GM18508 (cell line): ENCODE results near the gene COL25A1.
"Not testable (repeated sequence)": the region's sequence is repeated elsewhere in the genome, so short reads cannot be mapped to it uniquely, and the experiment has no call there.

ENCODE experiments used
- ATAC-seq: cut with Tn5 transposase; IDR thresholded peaks from one replicate; pipeline ENCODE4 v1.9.1; 2021; ENCODE audit warnings: moderate number of reproducible peaks; ENCODE audit not compliant: insufficient read depth, unreplicated experiment

COL25A1 gene

DNA sequence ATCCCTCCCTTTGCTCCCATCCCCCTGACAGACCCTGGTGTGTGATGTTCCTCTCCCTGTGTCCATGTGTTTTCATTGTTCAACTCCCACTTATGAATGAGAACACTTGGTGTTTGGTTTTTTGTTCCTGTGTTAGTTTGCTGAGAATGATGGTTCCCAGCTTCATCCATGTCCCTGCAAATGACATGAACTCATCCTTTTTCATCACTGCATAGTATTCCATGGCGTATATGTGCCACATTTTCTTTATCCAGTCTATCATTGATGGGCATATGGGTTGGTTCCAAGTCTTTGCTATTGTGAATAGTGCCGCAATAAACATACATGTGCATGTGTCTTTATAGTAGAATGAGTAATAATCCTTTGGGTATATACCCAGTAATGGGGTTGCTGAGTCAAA, 164.3 kb downstream of the COL25A1 start:
- not testable (repeated sequence) for ATAC-seq

GRCh38 chr4:109134921-109135320, 167.5 kb downstream of the COL25A1 start:
- no peak for ATAC-seq

DNA sequence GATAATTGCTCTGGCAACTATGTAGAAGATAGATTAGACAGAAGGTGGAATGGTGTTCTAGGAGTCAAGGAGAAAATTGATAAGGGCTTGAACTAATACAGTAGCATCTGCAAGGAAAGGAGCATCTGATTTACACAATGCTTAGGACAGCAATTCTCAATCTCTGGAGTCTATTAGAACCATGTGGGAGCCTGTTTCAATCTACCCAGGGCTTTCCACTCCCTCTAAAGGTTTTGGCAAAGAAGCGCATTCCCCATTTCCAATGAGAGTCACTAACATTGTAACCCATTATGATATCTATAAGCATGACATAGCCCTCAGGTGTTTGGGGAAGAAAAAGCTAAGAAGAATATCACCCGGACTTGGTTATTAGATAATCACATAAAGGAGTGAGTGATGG, 168.2 kb downstream of the COL25A1 start:
- no peak for ATAC-seq

GRCh38 chr4:109131559-109131958, 170.9 kb downstream of the COL25A1 start:
- no peak for ATAC-seq

DNA sequence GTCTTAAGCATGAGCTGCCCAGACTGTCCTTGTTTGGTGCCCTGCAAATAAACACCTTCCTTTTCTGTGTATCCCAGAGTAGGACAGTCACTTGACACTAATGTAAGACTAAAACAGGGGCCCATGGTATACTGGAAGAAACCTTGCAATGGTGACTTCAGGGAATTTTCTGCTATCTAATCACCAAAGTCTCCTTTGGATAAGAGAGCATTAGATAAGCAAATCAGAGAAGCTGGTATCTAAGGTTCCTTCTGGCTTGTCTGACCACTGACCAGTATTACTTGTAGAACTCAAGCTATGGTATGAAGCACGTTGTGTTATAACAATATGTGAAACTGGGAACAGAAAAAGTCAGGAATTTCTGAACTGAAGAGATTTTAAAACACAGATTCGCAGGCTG, 173.9 kb downstream of the COL25A1 start:
- no peak for ATAC-seq

- ATAC-seq, result no peak
Observed at GRCh38 chr4:109127866-109128265, 174.6 kb downstream of the COL25A1 start.

DNA sequence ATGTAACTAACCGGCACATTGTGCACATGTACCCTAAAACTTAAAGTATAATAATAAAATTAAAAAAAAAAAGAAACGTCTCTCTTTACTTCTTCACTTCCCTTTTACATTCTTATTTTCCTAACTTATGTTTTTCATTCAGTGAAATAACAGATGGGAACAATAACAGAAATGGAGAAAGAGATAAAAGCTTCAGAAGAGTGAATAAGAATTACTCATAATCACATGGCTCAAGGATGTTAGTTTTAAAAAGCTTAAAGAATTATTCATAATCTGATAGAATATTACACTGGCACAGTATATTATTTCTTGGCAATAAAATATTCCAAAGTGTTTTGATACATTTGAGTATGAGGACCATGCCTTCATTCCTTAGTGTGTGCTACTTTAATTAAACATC, 175.6 kb downstream of the COL25A1 start:
- ATAC-seq, result no peak

GRCh38 chr4:109125084-109125483, 177.4 kb downstream of the COL25A1 start:
- no peak for ATAC-seq

GRCh38 chr4:109123951-109124350, 178.5 kb downstream of the COL25A1 start:
- ATAC-seq, result no peak

DNA sequence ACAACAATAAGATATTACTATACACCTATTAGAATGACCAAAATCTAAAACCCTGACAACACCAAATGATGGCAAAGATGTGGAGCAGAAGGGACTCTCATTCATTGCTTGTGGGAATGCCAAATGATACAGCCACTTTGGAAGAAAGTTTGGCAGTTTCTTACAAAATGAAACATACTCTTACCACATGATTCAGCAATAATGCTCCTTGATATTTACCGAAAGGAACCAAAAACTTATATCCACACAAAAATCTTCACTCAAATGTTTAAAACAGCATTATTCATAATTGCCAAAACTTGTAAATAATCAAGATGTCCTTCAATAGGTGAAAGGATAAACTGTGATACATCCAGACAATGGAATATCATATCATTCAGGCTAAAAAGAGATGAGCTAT, 180.9 kb downstream of the COL25A1 start:
- no peak for ATAC-seq

DNA sequence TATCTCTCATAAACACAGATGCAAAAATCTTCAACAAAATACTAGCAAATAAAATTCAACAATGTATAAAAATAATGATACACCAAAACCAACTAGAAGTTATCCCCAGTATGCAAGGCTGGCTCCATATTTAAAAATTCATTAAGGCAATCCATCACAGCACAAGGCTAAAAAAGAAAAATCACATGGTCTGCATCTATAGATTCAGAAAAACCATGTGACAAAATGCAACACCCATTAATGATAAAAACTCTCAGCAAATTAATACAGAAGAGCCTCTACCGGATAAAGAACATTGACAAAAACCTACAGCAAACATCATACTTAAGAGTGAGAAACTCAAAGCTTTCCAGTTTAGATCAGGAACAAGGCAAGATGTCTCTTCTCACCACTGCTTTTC, 182.6 kb downstream of the COL25A1 start:
- ATAC-seq, result no peak

DNA sequence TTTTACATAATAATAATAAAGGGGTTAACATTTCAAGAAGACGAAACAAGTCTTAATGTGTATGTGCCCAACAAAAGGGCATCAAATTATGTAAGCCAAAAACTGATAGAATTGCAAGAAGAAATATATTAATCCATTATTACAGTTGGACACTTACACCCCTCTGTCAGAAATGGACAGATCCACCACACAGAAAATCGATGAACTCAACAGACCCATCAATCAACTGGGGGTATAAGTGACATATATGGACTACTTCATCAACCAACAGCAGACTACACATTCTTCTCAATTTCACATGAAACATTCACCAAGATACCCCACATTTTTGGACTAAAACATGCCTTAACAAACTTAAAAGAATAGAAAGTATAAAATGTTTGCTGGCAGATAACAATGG, 183.8 kb downstream of the COL25A1 start:
- no peak for ATAC-seq

DNA sequence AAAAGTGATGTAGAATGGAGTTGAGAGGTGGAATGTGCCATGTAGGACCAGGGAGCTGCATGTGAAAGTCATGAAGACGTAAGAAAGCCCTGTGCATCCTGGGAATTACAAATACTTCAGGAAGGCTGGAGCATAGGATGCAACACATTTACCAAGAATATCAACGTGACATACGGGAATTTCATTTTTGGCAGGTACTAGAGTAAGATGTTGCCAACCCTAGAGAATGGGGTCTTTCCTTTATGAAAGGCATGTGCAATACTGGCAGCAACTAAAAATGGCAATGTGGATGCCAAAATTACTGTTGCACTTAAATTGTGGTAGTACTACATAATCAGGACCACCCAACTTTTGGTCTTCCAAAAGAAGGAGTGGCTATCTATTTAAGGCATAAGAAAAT, 188.0 kb downstream of the COL25A1 start:
- ATAC-seq, result no peak

DNA sequence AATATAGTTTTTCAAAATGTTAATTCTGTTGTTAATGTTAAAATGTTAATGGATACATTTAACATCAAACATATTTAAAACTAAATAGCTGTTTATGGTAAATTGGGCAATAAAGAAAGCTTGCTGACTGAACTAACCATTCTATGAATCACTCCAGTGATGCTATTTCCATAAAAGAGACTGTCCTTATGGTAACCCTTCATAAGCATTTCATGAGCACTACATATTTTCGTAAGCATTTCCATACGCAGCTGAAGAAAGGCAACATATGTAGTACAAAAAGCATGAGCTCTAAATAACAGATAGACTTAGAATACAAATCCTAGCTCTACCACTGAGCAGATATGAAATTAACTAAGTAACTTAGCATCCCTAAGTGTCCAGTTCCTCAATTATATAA, 188.9 kb downstream of the COL25A1 start:
- ATAC-seq, result no peak

DNA sequence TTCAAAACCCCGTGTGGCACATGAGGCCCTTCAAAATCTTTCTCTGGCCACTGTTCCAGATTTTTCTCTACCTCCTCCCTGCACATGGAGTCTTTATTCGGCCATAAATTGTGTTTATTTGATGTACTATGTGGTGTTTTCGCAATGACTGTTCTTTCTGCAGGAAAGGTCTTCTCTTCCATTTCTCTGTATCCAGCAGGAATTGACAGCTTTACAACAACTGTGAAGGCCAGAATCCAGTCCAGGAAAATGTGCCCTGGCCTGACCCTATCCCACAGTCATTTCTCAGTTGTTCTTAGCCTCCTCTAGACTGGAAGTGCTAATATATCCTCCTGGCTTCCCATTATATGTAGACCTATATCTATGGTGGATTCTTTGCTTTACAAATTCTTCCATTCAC, 191.4 kb downstream of the COL25A1 start:
- no peak for ATAC-seq

GRCh38 chr4:109108215-109108614, 194.2 kb downstream of the COL25A1 start:
- ATAC-seq, result not testable (repeated sequence)

- no peak for ATAC-seq
Observed at GRCh38 chr4:109094056-109094455, 208.4 kb downstream of the COL25A1 start.

DNA sequence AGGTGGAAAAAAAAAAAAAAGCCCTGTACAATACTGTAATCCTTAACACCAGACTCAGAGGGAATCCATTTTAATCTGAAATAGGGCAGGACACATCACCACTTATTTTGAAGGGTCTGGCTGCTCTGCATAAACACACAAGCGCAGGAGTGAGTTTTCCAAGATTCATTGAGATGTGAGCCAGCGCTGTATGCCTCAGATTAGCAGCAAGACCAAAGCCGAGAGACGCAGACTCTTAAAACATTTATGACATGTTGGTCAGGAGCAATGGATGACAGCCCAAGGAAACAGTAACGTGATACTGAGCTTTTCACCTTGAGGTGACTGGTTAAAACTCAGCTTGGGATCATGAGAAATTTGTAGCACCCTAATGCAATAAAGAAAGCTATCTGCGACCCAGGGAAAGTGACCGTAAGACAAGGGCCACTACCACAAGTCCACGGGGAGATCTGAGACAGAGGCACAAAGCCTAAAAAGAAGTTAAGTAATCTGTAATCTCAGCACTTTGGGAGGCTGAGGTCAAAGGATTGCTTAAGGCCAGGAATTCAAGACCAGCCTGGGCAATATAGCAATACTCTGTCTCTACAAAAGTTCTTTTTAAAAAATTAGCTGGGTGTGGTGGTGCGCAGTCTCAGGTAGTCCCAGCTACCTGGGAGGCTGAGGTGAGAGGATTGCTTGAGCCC, 210.6 kb downstream of the COL25A1 start:
- no peak for ATAC-seq

DNA sequence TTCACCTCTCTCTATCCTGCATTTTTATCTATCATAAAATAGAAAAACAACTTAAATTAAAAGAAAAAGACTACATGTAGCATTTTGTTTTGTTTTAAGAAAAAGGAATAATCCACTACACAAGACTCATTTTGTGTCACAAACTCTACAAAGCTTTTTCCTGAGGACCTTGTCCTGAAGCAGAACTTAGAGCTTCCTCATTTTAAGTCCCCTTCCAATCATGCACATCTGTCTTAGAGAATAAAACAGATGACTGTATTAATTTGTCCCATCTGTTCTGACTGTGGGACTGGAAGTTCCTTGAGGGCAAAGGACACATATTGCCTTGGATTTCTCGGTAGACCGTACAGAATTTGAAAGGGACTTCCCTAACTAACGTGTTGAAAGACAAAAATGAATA, 218.5 kb downstream of the COL25A1 start:
- no peak for ATAC-seq

- ATAC-seq, result no peak
Observed at GRCh38 chr4:109079731-109080130, 222.7 kb downstream of the COL25A1 start.

DNA sequence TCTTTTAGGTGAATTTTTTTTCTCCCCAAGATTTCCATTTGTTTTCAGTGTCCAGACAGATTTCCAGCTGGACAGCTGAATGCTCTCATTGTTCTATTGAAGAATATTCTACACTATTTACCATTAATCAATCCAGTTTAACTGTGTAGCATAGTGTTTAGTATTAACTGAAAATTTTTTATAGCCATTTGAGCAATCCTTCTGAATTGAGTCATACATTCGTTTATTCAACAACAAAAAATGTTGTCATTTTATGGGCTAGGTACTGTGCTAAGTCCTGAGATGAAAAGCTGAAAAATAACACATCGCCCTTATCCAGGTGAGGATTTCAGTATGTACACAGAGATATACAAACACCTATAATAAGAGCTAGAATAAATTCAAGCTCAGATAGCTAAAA, 223.3 kb downstream of the COL25A1 start:
- no peak for ATAC-seq

GRCh38 chr4:109078724-109079123, 223.7 kb downstream of the COL25A1 start:
- ATAC-seq, result no peak

DNA sequence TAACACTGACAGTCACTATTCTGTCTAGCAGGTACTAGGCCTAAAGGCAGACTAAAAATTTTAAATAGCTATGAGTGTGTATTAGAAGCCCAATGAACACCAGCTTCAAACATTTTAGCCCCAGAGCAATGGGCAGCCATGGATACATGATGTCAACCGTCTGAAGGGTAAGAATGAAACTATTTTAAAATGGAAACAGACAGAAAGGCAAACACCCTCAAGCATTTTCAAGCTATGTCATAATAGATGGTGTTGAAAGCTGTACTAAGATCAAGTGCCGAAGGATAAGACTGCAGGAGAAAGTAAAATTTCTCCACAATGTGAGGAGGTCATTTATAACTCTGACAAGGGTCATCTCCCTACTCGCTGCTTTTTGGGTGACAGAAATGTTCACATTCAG, 225.0 kb downstream of the COL25A1 start:
- no peak for ATAC-seq
